Right lobe of liver (tissue), 6 donors: Measurements from ENCODE around the gene FGF8. TPM values are rescaled to one million over a fixed set of nuclear protein-coding genes. Genes with fewer than 3 reads are reported as not detected.

Experiments used
- ATAC-seq, 4 donors: fragments of 200-7000 bp; cut with Tn5 transposase; one replicate each; pipeline ENCODE4 v1.9.1; 2020; ENCODE audit warnings: mild to moderate bottlenecking in 4 of 4, moderate library complexity in 4 of 4
- DNase-seq, 3 donors: peaks; one replicate each; pipeline ENCODE4 v3.0.0-alpha.2; 2020
- H3K27ac ChIP-seq, 3 donors: fragments of 200-600 bp; one replicate each; pipeline ENCODE4 v1.8.0; 2022
- H3K27me3 ChIP-seq, 2 donors: fragments of 200-600 bp; one replicate each; pipeline ENCODE4 v1.8.0; 2022
- H3K36me3 ChIP-seq, 4 donors: fragments of 200-600 bp; sonication (generic) in 1 of 4; one replicate each; pipeline versions ENCODE4 v1.5.1 to v1.8.0; 2017 to 2022; ENCODE audit warnings: control low read depth in 1 of 4
- H3K4me1 ChIP-seq, 4 donors: fragments of 200-600 bp; sonication (generic) in 1 of 4; one replicate each; pipeline versions ENCODE4 v1.5.1 to v1.8.0; 2017 to 2022; ENCODE audit warnings: control low read depth in 1 of 4
- H3K4me3 ChIP-seq, 3 donors: fragments of 200-600 bp; one replicate each; pipeline ENCODE4 v1.8.0; 2022
- H3K9me3 ChIP-seq, 4 donors: fragments of 200-600 bp; sonication (generic) in 1 of 4; one replicate each; pipeline versions ENCODE4 v1.5.1 to v1.8.0; 2017 to 2022; ENCODE audit warnings: control low read depth in 1 of 4
- CTCF ChIP-seq, 4 donors: fragments of 200-600 bp in 3 of 4; fragments of 450-650 bp in 1 of 4; IDR thresholded peaks; one replicate each; pipeline versions ENCODE4 v1.5.1 to v1.8.0; 2016 to 2022; ENCODE audit warnings: antibody characterized with exemption in 4 of 4, mild to moderate bottlenecking in 2 of 4
- POLR2A ChIP-seq: fragments of 450-650 bp; IDR thresholded peaks from one replicate; pipeline ENCODE4 v1.6.1; 2017; ENCODE audit warnings: antibody characterized with exemption, mild to moderate bottlenecking
- WGBS: methylation state at CpG from one replicate; pipeline ENCODE4 v1.1.6; 2018; ENCODE audit warnings: low coverage, low lambda C conversion rate; ENCODE audit not compliant: insufficient coverage; ENCODE audit errors: missing lambda C conversion rate; 5-methylcytosine and 5-hydroxymethylcytosine counted together
- intact Hi-C, 2 donors: fragments of 100-400 bp; cut with DNase I; formaldehyde crosslinking; loops; one replicate each; pipeline versions ENCODE4 v1.11.2 to v1.14.1; 2022
- total RNA-seq, 6 experiments: library from RNA; depleted of rRNA in 2 of 6; stranded (reverse); fragments of >200 nt in 2 of 6; fragmentation: NEBNext Ultra II Directional in 3 of 6; extraction: Animal tissue kit (Norgen Biotek cat#: 25700) in 3 of 6; gene quantifications; one replicate each; pipeline versions ENCODE4 v1.1.0 to v1.2.4, GENCODE V29; 2016 to 2023
- donor health status: DM: no; HTN: yes; CAD: no.
- donor health status: DM: no; HTN: no; CAD: no.
- donor health status: DM: no; HTN: no; CAD: no.
- donor health status: DM: no; HTN: yes; CAD: no.
- donor health status: DM: no; HTN: yes; CAD: no.

The FGF8 gene
- total RNA-seq, 6 experiments from 2014 or later: not detected

GRCh38 chr10:101758858-101759257, 17.1 kb downstream of the FGF8 start:
- H3K4me1 ChIP-seq: no peaks in the 10 kb centered on the region
- no peak overlapping the region for H3K4me3 ChIP-seq
- WGBS: 65% methylated on average over 2 of the region's 2 CpGs
- H3K36me3 ChIP-seq: no peaks in the 10 kb centered on the region
- intact Hi-C loops: no loop called here
- no peaks in the 10 kb centered on the region for H3K27me3 ChIP-seq
- TF ChIP-seq CTCF (IDR thresholded peaks at IDR 0.05) (no peak), POLR2A (no peak)
- ATAC-seq (no peak), DNase-seq (no peak)
- no peaks in the 10 kb centered on the region for H3K9me3 ChIP-seq
- H3K27ac ChIP-seq: no peak overlapping the region

- DNase-seq: no peak
- no peak for TF ChIP-seq CTCF (IDR thresholded peaks at IDR 0.05)
- no peak for TF ChIP-seq POLR2A
- intact Hi-C loops: no loop called here
- Histone ChIP-seq H3K4me1 (no peaks in the 10 kb centered on the region), H3K9me3 (no peaks in the 10 kb centered on the region), H3K36me3 (no peaks in the 10 kb centered on the region), H3K4me3 (no peak overlapping the region), H3K27me3 (no peaks in the 10 kb centered on the region), H3K27ac (no peak overlapping the region)
- WGBS: 54% methylated on average over 3 of the region's 3 CpGs
- no peak for ATAC-seq
Measured at GRCh38 chr10:101752241-101752640, 23.7 kb downstream of the FGF8 start.

- Histone ChIP-seq H3K4me1 (no peaks in the 10 kb centered on the region), H3K9me3 (no peaks in the 10 kb centered on the region), H3K36me3 (no peaks in the 10 kb centered on the region), H3K27ac (no peak overlapping the region), H3K4me3 (no peak overlapping the region), H3K27me3 (no peaks in the 10 kb centered on the region)
- TF ChIP-seq POLR2A: no peak
- no peak for TF ChIP-seq CTCF (IDR thresholded peaks at IDR 0.05)
- intact Hi-C loops: no loop called here
- WGBS: 77% methylated on average over 13 of the region's 19 CpGs
- ATAC-seq (no peak), DNase-seq (no peak)
Measured at GRCh38 chr10:101749047-101750016, 26.6 kb downstream of the FGF8 start.

GRCh38 chr10:101748496-101748895, 27.4 kb downstream of the FGF8 start:
- DNase-seq: no peak
- no peak for ATAC-seq
- Histone ChIP-seq H3K36me3 (no peaks in the 10 kb centered on the region), H3K27me3 (no peaks in the 10 kb centered on the region), H3K4me3 (no peak overlapping the region), H3K27ac (no peak overlapping the region), H3K4me1 (no peaks in the 10 kb centered on the region), H3K9me3 (no peaks in the 10 kb centered on the region)
- TF ChIP-seq CTCF (IDR thresholded peaks at IDR 0.05) (no peak), POLR2A (no peak)
- intact Hi-C loops: no loop called here
- 62% methylated on average over 3 of the region's 3 CpGs for WGBS
